HG03097 (cell line): Measurements from ENCODE around the gene TBCE.

ENCODE experiments used
- ATAC-seq: cut with Tn5 transposase; IDR thresholded peaks from one replicate; pipeline ENCODE4 v1.9.1; 2021; ENCODE audit not compliant: unreplicated experiment, low FRiP score

The TBCE gene

GRCh38 chr1:235495030-235495429 lies 127.8 kb downstream of the TBCE start:
- ATAC-seq: no peak

- no peak for ATAC-seq
These were observed 128.3 kb downstream of the TBCE start for GRCh38 chr1:235495551-235495950.

GRCh38 chr1:235500971-235501540 lies 133.8 kb downstream of the TBCE start:
- no peak for ATAC-seq
